IMR-90 (cell line): ENCODE data around the gene OR4X1. TPM values are rescaled to one million over a fixed set of nuclear protein-coding genes. Genes with fewer than 3 reads are reported as not detected.

Experiments used
- ATAC-seq: fragments of 200-7000 bp; cut with Tn5 transposase; 2 replicates; pipeline ENCODE4 v1.9.1; 2020; ENCODE audit warnings: low read depth, mild to moderate bottlenecking, moderate library complexity
- BruUV-seq: library from RNA; stranded (reverse); fragments of 400-500 nt; replicated peaks from 2 replicates; lab custom pipeline; 2021; lab: Mats Ljungman, UMichigan
- CTCF ChIA-PET: fragments of 300-600 bp; formaldehyde crosslinking; extraction: SDS; loops from one replicate; lab custom pipeline; 2021; ENCODE audit warnings: antibody characterized with exemption; lab: Yijun Ruan, JAX
- POLR2A ChIA-PET: fragments of 300-600 bp; sonication (Branson Sonifier 250); formaldehyde crosslinking; loops from one replicate; lab custom pipeline; 2022; ENCODE audit warnings: antibody characterized with exemption; ENCODE audit not compliant: unreplicated experiment; lab: Charles Lee
- DNase-seq: peaks from one replicate; pipeline ENCODE4 v3.0.0; 2013
- H2AFZ ChIP-seq: replicated peaks from 2 replicates; pipeline ENCODE3; 2013; ENCODE audit warnings: low read length, mild to moderate bottlenecking; ENCODE audit not compliant: poor library complexity
- H2AK5ac ChIP-seq: 2 replicates; pipeline ENCODE4 v1.6.1; 2013; ENCODE audit warnings: low read depth, low read length, inconsistent platforms
- H2AK9ac ChIP-seq: replicated peaks from 2 replicates; pipeline ENCODE3; 2013; ENCODE audit warnings: mild to moderate bottlenecking, low read depth, low read length, moderate library complexity; ENCODE audit not compliant: poor library complexity
- H2BK120ac ChIP-seq: 2 replicates; pipeline ENCODE4 v1.6.1; 2013; ENCODE audit warnings: low read depth, low read length, inconsistent platforms
- H2BK15ac ChIP-seq: 3 replicates; pipeline ENCODE4 v1.6.1; 2013; ENCODE audit warnings: low read depth, low read length, inconsistent platforms
- H2BK20ac ChIP-seq: 2 replicates; pipeline ENCODE4 v1.6.1; 2013; ENCODE audit warnings: low read depth, mild to moderate bottlenecking, inconsistent platforms, low read length, moderate library complexity
- H2BK5ac ChIP-seq: 2 replicates; pipeline ENCODE4 v1.6.1; 2013; ENCODE audit warnings: mild to moderate bottlenecking, low read depth, low read length, inconsistent platforms; ENCODE audit not compliant: poor library complexity, severe bottlenecking
- H3K14ac ChIP-seq: replicated peaks from 2 replicates; pipeline ENCODE4 v1.6.1; 2013; ENCODE audit warnings: low read depth, low read length, inconsistent platforms
- H3K18ac ChIP-seq: 2 replicates; pipeline ENCODE4 v1.6.1; 2013; ENCODE audit warnings: low read depth, low read length, control low read depth
- H3K23ac ChIP-seq: 2 replicates; pipeline ENCODE4 v1.6.1; 2013; ENCODE audit warnings: low read depth, low read length, inconsistent platforms
- H3K27ac ChIP-seq: 2 replicates; pipeline ENCODE4 v1.5.1; 2013; ENCODE audit warnings: mild to moderate bottlenecking, control low read depth, low read length; ENCODE audit not compliant: insufficient read depth
- H3K27me3 ChIP-seq: 2 replicates; pipeline ENCODE4 v1.6.1; 2013; ENCODE audit warnings: low read length; ENCODE audit not compliant: control insufficient read depth, insufficient read depth
- H3K36me3 ChIP-seq: 2 replicates; pipeline ENCODE4 v1.6.1; 2013; ENCODE audit warnings: low read length, mixed read lengths; ENCODE audit not compliant: control insufficient read depth, insufficient read depth
- H3K4ac ChIP-seq: 2 replicates; pipeline ENCODE4 v1.6.1; 2013; ENCODE audit warnings: low read depth, low read length, inconsistent platforms
- H3K4me1 ChIP-seq: 2 replicates; pipeline ENCODE4 v1.6.1; 2013; ENCODE audit warnings: low read length, mixed read lengths; ENCODE audit not compliant: control insufficient read depth, insufficient read depth
- H3K4me2 ChIP-seq: 2 replicates; pipeline ENCODE4 v1.6.1; 2013; ENCODE audit warnings: low read depth, mild to moderate bottlenecking, control low read depth, low read length, moderate library complexity
- H3K4me3 ChIP-seq: 2 replicates; pipeline ENCODE4 v1.5.1; 2013; ENCODE audit warnings: low read depth, mild to moderate bottlenecking, control low read depth, low read length, moderate library complexity; ENCODE audit not compliant: insufficient read depth
- H3K56ac ChIP-seq: 2 replicates; pipeline ENCODE4 v1.6.1; 2013; ENCODE audit warnings: low read length, inconsistent platforms; ENCODE audit not compliant: insufficient read depth; ENCODE audit errors: extremely low read depth
- H3K79me1 ChIP-seq, 2 experiments: 2 replicates each; pipeline ENCODE4 v1.6.1; 2013; ENCODE audit warnings: low read length in 2 of 2, inconsistent platforms in 1 of 2, low read depth in 1 of 2
- H3K9ac ChIP-seq: 2 replicates; pipeline ENCODE4 v1.6.1; 2013; ENCODE audit warnings: low read depth, low read length, control low read depth
- H3K9me1 ChIP-seq: 2 replicates; pipeline ENCODE4 v1.6.1; 2013; ENCODE audit warnings: low read length, inconsistent platforms; ENCODE audit not compliant: insufficient read depth
- H3K9me3 ChIP-seq: 2 replicates; pipeline ENCODE4 v1.6.1; 2013; ENCODE audit warnings: low read length; ENCODE audit not compliant: control insufficient read depth, insufficient read depth
- H4K20me1 ChIP-seq: 2 replicates; pipeline ENCODE4 v1.6.1; 2013; ENCODE audit warnings: low read length, inconsistent platforms; ENCODE audit not compliant: insufficient read depth
- H4K5ac ChIP-seq: 2 replicates; pipeline ENCODE4 v1.6.1; 2013; ENCODE audit warnings: mild to moderate bottlenecking, low read depth, low read length, control low read depth
- H4K8ac ChIP-seq, 2 experiments: 2 replicates each; pipeline ENCODE4 v1.6.1; 2013; ENCODE audit warnings: low read depth in 2 of 2, low read length in 2 of 2, control low read depth in 1 of 2, inconsistent platforms in 1 of 2
- H4K91ac ChIP-seq: 2 replicates; pipeline ENCODE4 v1.6.1; 2013; ENCODE audit warnings: low read depth, low read length, inconsistent platforms; ENCODE audit not compliant: insufficient read depth
- BHLHE40 ChIP-seq: fragments of 150-350 bp; IDR thresholded peaks from 2 replicates; pipeline ENCODE4 v1.6.1; 2016; ENCODE audit warnings: mild to moderate bottlenecking, low read depth, low read length
- CEBPB ChIP-seq: IDR thresholded peaks from 2 replicates; pipeline ENCODE4 v1.6.1; 2012; ENCODE audit warnings: low read depth, low read length, improper control_type of control experiment
- CHD1 ChIP-seq: IDR thresholded peaks from 2 replicates; pipeline ENCODE4 v1.6.1; 2012; ENCODE audit warnings: low read depth, low read length, improper control_type of control experiment
- FOS ChIP-seq: fragments of 150-350 bp; IDR thresholded peaks from 2 replicates; pipeline ENCODE4 v1.6.1; 2016; ENCODE audit warnings: low read depth, low read length
- MAFK ChIP-seq: IDR thresholded peaks from 2 replicates; pipeline ENCODE4 v1.6.1; 2012; ENCODE audit warnings: low read depth, low read length, improper control_type of control experiment
- MAZ ChIP-seq: IDR thresholded peaks from 2 replicates; pipeline ENCODE4 v1.6.1; 2012; ENCODE audit warnings: low read depth, mild to moderate bottlenecking, low read length, improper control_type of control experiment, moderate library complexity, borderline replicate concordance
- MXI1 ChIP-seq: IDR thresholded peaks from 2 replicates; pipeline ENCODE4 v1.6.1; 2012; ENCODE audit warnings: low read depth, mild to moderate bottlenecking, low read length, moderate library complexity, borderline replicate concordance
- NFE2L2 ChIP-seq: fragments of 150-350 bp; IDR thresholded peaks from 2 replicates; pipeline ENCODE4 v1.6.1; 2016; ENCODE audit warnings: low read depth, mild to moderate bottlenecking, low read length
- POLR2A ChIP-seq: IDR thresholded peaks from 2 replicates; pipeline ENCODE4 v1.6.1; 2012; ENCODE audit warnings: mild to moderate bottlenecking, low read depth, low read length
- RAD21 ChIP-seq: IDR thresholded peaks from 2 replicates; pipeline ENCODE4 v1.6.1; 2012; ENCODE audit warnings: low read length, improper control_type of control experiment
- RCOR1 ChIP-seq: IDR thresholded peaks from 2 replicates; pipeline ENCODE4 v1.6.1; 2012; ENCODE audit warnings: mild to moderate bottlenecking, low read length, improper control_type of control experiment; ENCODE audit not compliant: insufficient replicate concordance
- RFX5 ChIP-seq: IDR thresholded peaks from 2 replicates; pipeline ENCODE4 v1.8.0; 2012; ENCODE audit warnings: low read depth, mild to moderate bottlenecking, low read length, moderate library complexity
- SMC3 ChIP-seq: fragments of 150-350 bp; IDR thresholded peaks from 2 replicates; pipeline ENCODE4 v1.6.1; 2016; ENCODE audit warnings: low read depth, mild to moderate bottlenecking, antibody characterized with exemption, low read length, moderate library complexity
- WGBS, 2 experiments: methylation state at CpG; one replicate each; pipeline versions ENCODE4 v1.1.5 to v1.1.7; 2013; ENCODE audit warnings: missing lambda C conversion rate in 2 of 2; ENCODE audit not compliant: insufficient read length in 1 of 2; ENCODE audit errors: extremely low coverage in 2 of 2; 5-methylcytosine and 5-hydroxymethylcytosine counted together
- dilution Hi-C: fragments of 300-500 bp; cut with HindIII; formaldehyde crosslinking; loops from one replicate; pipeline ENCODE4 v1.14.3; 2018; ENCODE audit warnings: low sequenced_read_pairs; ENCODE audit not compliant: unreplicated experiment
- in situ Hi-C: fragments of 300-500 bp; cut with MboI; formaldehyde crosslinking; loops from 3 replicates; pipeline ENCODE4 v1.14.3; 2019; ENCODE audit warnings: low sequenced_read_pairs, inconsistent platforms, mixed read lengths
- intact Hi-C: fragments of 100-400 bp; cut with micrococcal nuclease; formaldehyde crosslinking; loops from 2 replicates; pipeline ENCODE4 v1.10.0; 2022
- polyA plus RNA-seq, 3 experiments: library from polyadenylated mRNA; depleted of rRNA; stranded (reverse); fragments of >200 nt; gene quantifications; 2 replicates each; pipeline ENCODE4 v1.2.3, GENCODE V29; 2012; ENCODE audit warnings: low replicate concordance in 1 of 3
- total RNA-seq: library from RNA; depleted of rRNA; stranded (reverse); fragments of >200 nt; gene quantifications from 2 replicates; pipeline ENCODE4 v1.2.3, GENCODE V29; 2012
- TF ChIP-seq, protein P1 (sequence below): fragments of 150-350 bp; IDR thresholded peaks from 2 replicates; pipeline ENCODE4 v1.6.1; 2017; ENCODE audit warnings: mild to moderate bottlenecking, antibody characterized with exemption, low read length, low read depth
- TF ChIP-seq, protein P2 (sequence below): conservative IDR thresholded peaks from 2 replicates; pipeline ENCODE4 v1.5.1; 2012; ENCODE audit warnings: mild to moderate bottlenecking, low read depth, low read length, improper control_type of control experiment
- TF ChIP-seq, protein P3 (sequence below): fragments of 150-350 bp; IDR thresholded peaks from 2 replicates; pipeline ENCODE4 v1.6.1; 2016; ENCODE audit warnings: low read depth, mild to moderate bottlenecking, low read length, moderate library complexity, borderline replicate concordance

The OR4X1 gene
- total and polyA plus RNA-seq, 2 of the 4 experiments (the other 2 are of a cell fraction): not detected

DNA sequence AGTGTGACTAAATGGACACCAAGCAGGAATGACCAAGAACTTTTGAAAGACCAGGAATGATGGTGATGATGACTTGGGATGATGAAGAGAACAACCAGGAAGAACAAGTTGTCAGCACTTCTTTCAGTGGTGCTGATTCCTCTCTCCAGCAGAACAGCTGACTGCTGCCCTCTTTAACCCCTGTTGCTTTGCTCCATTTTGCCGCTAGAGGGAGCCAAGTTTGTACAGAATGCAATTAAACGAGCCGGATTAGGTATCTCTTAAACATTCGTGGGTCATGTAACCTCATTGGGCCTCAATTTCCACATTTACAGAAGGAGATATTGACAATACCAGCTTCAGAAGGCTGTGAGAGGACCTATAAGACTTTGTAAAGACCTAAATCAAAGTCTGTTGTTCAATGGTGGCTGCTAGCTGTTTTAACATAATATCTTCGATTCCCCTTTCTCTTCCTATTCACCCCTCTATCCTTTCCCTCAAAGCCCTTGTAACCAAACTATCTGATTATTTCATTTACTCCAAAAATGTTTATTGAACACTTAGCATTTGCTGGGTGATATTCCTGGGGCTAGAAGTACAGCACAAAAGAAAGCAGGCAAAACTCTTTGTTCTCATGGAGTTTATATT lies 44.2 kb downstream of the OR4X1 start:
- dilution Hi-C loops: no loop called here
- Histone ChIP-seq H2BK120ac (no peak overlapping the region), H3K27ac (no peak overlapping the region), H4K5ac (no peak overlapping the region), H3K56ac (no peak overlapping the region), H4K20me1 (no peaks in the 10 kb centered on the region), H2AK9ac (no peak overlapping the region), H3K4me2 (no peak overlapping the region), H2AFZ (no peak overlapping the region), H4K8ac (no peak overlapping the region), H2BK20ac (no peak overlapping the region), H2BK15ac (no peak overlapping the region), H3K4ac (no peak overlapping the region), H3K4me1 (no peaks in the 10 kb centered on the region), H3K9ac (no peak overlapping the region), H2BK5ac (no peak overlapping the region), H3K23ac (no peak overlapping the region), H4K91ac (no peak overlapping the region), H3K9me3 (no peaks in the 10 kb centered on the region), H3K4me3 (no peak overlapping the region), H3K79me1 (no peaks in the 10 kb centered on the region), H3K27me3 (no peaks in the 10 kb centered on the region), H3K18ac (no peak overlapping the region), H3K36me3 (no peaks in the 10 kb centered on the region), H2AK5ac (no peak overlapping the region), H3K9me1 (no peaks in the 10 kb centered on the region), H3K14ac (no peak overlapping the region)
- ATAC-seq: peak; percentile 90
- ChIA-PET CTCF (interaction anchor here (0.5 to 1.2 kb wide), 8 partner anchors 9 to 443 kb away, joined by 3 to 5 read pairs (median 4); no protein-coding TSS in a partner anchor), POLR2A (no interaction called here)
- peak; percentile 48 for DNase-seq
- in situ Hi-C loops: no loop called here
- intact Hi-C loops: loop anchor here (2.0 to 10.0 kb wide), 3 partner anchors 135 to 1227 kb away; no protein-coding TSS in a partner anchor
- TF ChIP-seq RCOR1 (no peak), MAFK (no peak), MAZ (no peak), BHLHE40 (no peak), CHD1 (no peak), RAD21 (peak; percentile 70), NFE2L2 (no peak), POLR2A (no peak), RFX5 (no peak), SMC3 (peak; percentile 49), MXI1 (no peak), CEBPB (no peak), FOS (no peak)
- TF ChIP-seq, protein P1, sequence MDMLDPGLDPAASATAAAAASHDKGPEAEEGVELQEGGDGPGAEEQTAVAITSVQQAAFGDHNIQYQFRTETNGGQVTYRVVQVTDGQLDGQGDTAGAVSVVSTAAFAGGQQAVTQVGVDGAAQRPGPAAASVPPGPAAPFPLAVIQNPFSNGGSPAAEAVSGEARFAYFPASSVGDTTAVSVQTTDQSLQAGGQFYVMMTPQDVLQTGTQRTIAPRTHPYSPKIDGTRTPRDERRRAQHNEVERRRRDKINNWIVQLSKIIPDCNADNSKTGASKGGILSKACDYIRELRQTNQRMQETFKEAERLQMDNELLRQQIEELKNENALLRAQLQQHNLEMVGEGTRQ: 0 out of 2 replicates have a peak, but pooled peaks have one; percentile 13
- TF ChIP-seq, protein P2, sequence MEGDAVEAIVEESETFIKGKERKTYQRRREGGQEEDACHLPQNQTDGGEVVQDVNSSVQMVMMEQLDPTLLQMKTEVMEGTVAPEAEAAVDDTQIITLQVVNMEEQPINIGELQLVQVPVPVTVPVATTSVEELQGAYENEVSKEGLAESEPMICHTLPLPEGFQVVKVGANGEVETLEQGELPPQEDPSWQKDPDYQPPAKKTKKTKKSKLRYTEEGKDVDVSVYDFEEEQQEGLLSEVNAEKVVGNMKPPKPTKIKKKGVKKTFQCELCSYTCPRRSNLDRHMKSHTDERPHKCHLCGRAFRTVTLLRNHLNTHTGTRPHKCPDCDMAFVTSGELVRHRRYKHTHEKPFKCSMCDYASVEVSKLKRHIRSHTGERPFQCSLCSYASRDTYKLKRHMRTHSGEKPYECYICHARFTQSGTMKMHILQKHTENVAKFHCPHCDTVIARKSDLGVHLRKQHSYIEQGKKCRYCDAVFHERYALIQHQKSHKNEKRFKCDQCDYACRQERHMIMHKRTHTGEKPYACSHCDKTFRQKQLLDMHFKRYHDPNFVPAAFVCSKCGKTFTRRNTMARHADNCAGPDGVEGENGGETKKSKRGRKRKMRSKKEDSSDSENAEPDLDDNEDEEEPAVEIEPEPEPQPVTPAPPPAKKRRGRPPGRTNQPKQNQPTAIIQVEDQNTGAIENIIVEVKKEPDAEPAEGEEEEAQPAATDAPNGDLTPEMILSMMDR: peak; percentile 79
- TF ChIP-seq, protein P3, sequence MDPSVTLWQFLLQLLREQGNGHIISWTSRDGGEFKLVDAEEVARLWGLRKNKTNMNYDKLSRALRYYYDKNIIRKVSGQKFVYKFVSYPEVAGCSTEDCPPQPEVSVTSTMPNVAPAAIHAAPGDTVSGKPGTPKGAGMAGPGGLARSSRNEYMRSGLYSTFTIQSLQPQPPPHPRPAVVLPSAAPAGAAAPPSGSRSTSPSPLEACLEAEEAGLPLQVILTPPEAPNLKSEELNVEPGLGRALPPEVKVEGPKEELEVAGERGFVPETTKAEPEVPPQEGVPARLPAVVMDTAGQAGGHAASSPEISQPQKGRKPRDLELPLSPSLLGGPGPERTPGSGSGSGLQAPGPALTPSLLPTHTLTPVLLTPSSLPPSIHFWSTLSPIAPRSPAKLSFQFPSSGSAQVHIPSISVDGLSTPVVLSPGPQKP: no peak
- no CpG with 5 or more reads among the region's 5 CpGs for WGBS, 2 experiments
- no TSS peak for BruUV-seq
